Epithelial cell of proximal tubule (primary cell): ENCODE results near the gene QRICH2. TPM values are rescaled to one million over a fixed set of nuclear protein-coding genes. Genes with fewer than 3 reads are reported as not detected.

ENCODE experiments used
- DNase-seq: peaks from one replicate; pipeline ENCODE4 v3.0.0-alpha.2; 2011; ENCODE audit warnings: low read depth
- H3K4me3 ChIP-seq: 2 replicates; pipeline ENCODE4 v1.5.1; 2011; ENCODE audit warnings: low read depth, mild to moderate bottlenecking, low read length
- CTCF ChIP-seq: conservative IDR thresholded peaks from 2 replicates; pipeline ENCODE4 v1.5.1; 2012; ENCODE audit warnings: low read depth, mild to moderate bottlenecking, low read length
- total RNA-seq: library from RNA; depleted of rRNA; stranded (reverse); fragments of >200 nt; gene quantifications from 2 replicates; pipeline ENCODE4 v1.2.3, GENCODE V29; 2015

QRICH2 gene
- total RNA-seq, 1 donor from 2014 or later: 0.69 TPM

DNA sequence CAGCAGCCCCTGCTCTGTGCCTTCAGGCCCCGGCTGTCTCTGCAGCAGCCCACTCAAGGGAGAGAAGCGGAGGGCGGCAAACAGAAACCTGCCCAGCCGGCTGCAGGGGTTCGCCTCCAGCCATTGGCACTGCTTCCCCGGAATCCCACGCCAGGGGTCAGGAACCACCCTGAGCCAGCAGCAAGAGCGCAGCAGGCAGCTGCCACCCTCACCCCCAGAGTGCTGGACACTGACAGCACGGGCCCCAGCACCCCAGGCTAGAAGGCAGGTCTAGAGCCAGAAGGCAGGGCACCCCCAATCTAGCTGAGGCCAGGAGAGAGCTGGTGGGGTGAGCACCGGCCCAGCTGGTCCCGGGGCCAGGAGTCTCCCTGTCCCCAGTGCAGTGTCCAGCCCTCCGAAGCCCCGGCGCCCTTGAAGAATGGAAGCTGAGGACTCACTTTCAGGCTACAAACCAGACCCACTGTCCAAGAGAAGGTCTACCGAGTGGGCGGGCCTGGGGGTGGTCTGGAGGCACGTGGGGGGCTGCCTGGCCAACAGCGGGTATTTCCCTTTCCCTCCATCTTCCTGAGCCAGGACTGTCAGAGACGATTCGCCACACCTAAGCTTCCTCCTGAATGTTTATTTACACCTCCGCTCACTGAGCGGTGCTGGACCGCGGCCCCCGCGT lies 34.5 kb downstream of the QRICH2 start:
- no peak for TF ChIP-seq CTCF
- H3K4me3 ChIP-seq: no peak overlapping the region
- DNase-seq: no peak

DNA sequence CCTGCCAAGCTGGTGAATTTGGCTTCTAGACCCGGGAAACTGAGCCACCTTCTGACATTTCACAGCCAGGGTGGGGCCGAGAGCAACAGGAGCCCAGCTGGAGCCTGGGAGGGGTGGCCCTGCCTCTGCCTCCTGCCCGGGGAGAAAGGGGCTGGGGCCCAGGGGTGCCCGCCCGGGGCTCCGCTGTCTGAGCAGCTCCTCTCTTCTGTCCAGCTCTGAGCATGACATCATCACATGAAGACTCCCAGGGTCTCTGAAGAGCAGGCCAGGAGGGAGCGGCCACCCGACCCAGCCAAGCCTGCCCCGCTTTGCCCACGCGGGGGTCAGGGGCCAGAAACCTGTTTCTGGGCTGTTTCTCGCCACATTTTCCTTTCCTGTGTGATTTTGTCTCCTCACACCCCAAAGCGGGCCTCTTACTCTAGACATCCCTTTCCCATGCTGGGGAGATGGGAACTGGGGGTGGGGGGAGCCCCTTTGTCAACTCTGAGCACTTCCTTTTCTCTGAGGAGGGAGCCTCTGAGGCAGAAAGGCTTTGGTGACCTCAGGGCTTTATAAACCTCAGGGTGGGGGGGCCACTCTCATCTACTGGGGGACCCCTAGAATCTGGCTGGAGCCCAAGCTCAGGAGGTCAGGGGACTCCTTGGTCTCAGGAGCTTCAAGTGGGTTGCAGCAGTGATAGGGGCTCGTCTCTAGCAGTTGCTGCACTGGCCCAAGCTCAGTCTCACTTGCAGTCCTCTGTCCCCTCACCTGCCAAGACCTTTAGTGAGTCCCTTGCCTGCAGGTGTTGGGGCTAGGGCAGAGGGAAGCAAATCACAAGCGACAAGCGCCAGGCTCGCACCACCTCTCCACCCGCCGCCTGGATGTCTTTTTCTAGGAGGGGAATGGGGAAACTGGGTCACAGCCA lies 35.3 kb downstream of the QRICH2 start:
- no peak overlapping the region for H3K4me3 ChIP-seq
- TF ChIP-seq CTCF: no peak
- DNase-seq: no peak

GRCh38 chr17:76271669-76272540 lies 36.2 kb downstream of the QRICH2 start:
- TF ChIP-seq CTCF: no peak
- no peak overlapping the region for H3K4me3 ChIP-seq

DNA sequence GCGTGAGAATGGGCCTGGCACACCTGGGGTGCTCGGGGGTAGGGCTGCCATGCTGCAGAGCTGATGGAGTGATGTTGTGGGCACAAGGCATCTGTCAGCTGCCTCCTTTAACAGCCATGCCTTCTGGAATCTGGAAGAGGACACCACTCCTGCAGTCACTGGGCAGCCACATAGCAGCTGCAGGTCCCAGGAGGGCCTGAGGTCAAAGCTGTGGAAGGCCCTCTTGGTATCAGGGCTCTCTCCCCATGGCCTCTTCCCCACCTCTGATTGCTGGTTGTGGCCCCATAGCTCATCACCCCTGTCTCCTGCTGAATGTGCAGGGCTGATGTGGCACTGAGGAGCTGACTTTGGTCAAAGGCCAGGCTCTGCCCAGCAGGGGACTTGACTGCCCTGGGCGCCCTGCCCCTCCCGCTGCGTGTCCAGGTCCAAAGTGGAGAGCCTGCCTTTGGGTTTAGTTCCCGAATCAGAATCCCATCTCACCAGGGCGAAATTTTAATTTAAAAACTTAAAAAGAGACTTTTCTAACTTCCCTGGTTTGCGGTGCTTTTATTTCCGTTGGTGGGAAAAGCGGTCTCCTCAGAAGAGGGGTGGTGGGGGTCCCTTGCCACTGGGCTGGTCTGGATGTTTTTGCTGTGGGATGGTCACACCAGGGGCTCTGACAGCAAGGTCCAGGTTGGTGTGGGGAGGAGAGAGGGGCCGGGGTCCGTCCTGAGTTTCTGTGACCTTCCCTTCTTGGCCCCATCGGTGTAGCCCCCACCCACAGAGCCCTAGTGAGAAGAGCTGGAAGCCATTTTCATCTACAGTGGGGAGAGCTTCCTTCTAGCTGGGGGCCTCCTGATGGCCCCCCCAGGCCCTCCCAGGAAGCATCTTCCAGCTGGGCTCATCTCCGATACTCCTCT lies 37.1 kb downstream of the QRICH2 start:
- DNase-seq: no peak
- TF ChIP-seq CTCF: no peak
- H3K4me3 ChIP-seq: no peak overlapping the region

More at GRCh38 chr17:76271669-76272540, 36.2 kb downstream of the QRICH2 start:
- DNase-seq: no peak

DNA sequence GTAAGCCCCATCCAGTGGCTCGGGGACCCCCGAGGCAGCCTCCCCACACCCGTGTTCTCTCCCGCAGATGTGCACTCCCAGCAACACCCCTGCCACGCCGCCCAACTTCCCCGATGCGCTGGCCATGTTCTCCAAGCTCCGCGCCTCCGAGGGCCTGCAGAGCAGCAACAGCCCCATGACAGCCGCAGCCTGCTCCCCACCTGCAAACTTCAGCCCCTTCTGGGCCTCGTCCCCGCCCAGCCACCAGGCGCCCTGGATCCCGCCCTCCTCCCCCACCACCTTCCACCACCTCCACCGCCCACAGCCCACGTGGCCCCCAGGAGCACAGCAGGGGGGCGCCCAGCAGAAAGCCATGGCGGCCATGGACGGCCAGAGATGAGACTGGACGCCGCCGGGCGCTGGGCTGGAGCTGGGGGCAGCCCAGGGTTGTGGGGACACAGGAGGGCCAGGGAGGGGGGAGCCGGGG lies 37.9 kb downstream of the QRICH2 start:
- no peak for TF ChIP-seq CTCF
- H3K4me3 ChIP-seq: no peak overlapping the region
- DNase-seq: no peak
